Activated CD4-positive, alpha-beta T cell treated with anti-CD3 and anti-CD28 coated beads, Interleukin-2, amount 10 ng/mL, durations not matched to agents 24 days and 14 days (primary cell): Measurements from ENCODE around the gene BMP6. TPM values are rescaled to one million over a fixed set of nuclear protein-coding genes. Genes with fewer than 3 reads are reported as not detected.

ENCODE experiments used
- DNase-seq: peaks from one replicate; pipeline ENCODE4 v3.0.0; 2022
- H3K27ac Mint-ChIP-seq: one replicate; pipeline ENCODE4 v1.8.0; 2022; ENCODE audit warnings: mild to moderate bottlenecking, mixed read lengths
- H3K27me3 Mint-ChIP-seq: one replicate; pipeline ENCODE4 v1.8.0; 2022; ENCODE audit warnings: mixed read lengths
- H3K36me3 Mint-ChIP-seq: one replicate; pipeline ENCODE4 v1.8.0; 2022; ENCODE audit warnings: low read depth, mild to moderate bottlenecking, mixed read lengths
- H3K4me1 Mint-ChIP-seq: one replicate; pipeline ENCODE4 v1.8.0; 2021; ENCODE audit warnings: mixed read lengths
- H3K4me3 Mint-ChIP-seq: one replicate; pipeline ENCODE4 v1.8.0; 2022; ENCODE audit warnings: mild to moderate bottlenecking, moderate library complexity, mixed read lengths
- H3K9me3 Mint-ChIP-seq: one replicate; pipeline ENCODE4 v1.8.0; 2021; ENCODE audit warnings: mixed read lengths
- intact Hi-C: fragments of 100-400 bp; cut with micrococcal nuclease; formaldehyde crosslinking; loops from one replicate; pipeline ENCODE4 v1.15.1; 2023
- total RNA-seq: library from RNA; stranded (reverse); gene quantifications from 2 replicates; pipeline ENCODE4 v1.2.3, GENCODE V29; 2022

BMP6 gene
- total RNA-seq = 0.50 and 0.56 TPM in 2 replicates

- peaks cover 72% of the 10 kb centered on the region for H3K27me3 Mint-ChIP-seq
- intact Hi-C loops = loop anchor here (1.0 to 10.0 kb wide), 3 partner anchors 181 to 709 kb away; partner anchors contain the start of genes BLOC1S5, DSP and SLC35B3
- no peaks in the 10 kb centered on the region for H3K36me3 Mint-ChIP-seq
- peaks cover 17% of the 10 kb centered on the region for H3K4me1 Mint-ChIP-seq
- no peaks in the 10 kb centered on the region for H3K9me3 Mint-ChIP-seq
- peak within 1 kb of the TSS; percentile 87 for H3K4me3 Mint-ChIP-seq
- DNase-seq = peak; percentile 93
- no peak within 1 kb of the TSS for H3K27ac Mint-ChIP-seq
Measured at GRCh38 chr6:7725849-7726415, at the start of gene BMP6. Gene BMP6 (plus strand): TSS chr6:7726099. CDS start chr6:7726956, 857 bp downstream.

GRCh38 chr6:7677229-7677628, 48.7 kb upstream of the BMP6 start:
- H3K36me3 Mint-ChIP-seq = no peaks in the 10 kb centered on the region
- intact Hi-C loops = no loop called here
- no peak overlapping the region for H3K4me3 Mint-ChIP-seq
- no peak for DNase-seq
- H3K4me1 Mint-ChIP-seq = no peaks in the 10 kb centered on the region
- H3K27ac Mint-ChIP-seq = no peak overlapping the region
- H3K9me3 Mint-ChIP-seq = no peaks in the 10 kb centered on the region
- peaks cover 13% of the 10 kb centered on the region for H3K27me3 Mint-ChIP-seq

DNA sequence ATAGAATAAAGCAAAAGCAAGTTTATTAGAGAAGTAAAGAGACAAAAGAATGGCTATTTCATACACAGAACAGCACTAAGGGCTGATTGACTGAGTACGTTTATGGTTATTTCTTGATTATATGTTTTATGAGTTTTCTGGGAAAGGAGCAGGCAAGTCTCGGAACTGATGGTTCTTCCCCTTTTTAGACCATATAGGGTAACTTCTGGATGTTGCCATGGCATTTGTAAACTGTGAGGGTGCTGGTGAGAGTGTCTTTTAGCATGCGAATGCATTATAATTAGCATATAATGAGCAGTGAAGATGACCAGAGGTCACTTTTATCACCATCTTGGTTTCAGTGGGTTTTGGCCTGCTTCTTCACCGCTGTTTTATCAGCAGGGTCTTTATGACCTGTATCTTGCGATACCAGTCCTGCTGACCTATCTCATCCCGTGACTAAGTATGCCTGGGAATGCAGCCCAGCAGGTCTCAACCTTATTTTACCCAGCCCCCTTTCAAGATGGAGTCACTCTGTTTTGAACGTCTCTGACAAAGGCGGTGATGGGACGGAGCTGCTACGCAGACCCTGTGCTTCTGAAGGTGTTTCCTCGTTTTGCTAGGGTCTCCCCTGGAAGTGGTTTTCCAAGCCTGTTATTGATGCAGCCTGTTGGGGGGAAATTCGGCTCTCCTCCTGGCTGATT, 45.4 kb upstream of the BMP6 start:
- Mint-ChIP-seq H3K4me3 (no peak overlapping the region), H3K36me3 (no peaks in the 10 kb centered on the region), H3K27me3 (peaks cover 12% of the 10 kb centered on the region), H3K4me1 (no peaks in the 10 kb centered on the region), H3K27ac (no peak overlapping the region), H3K9me3 (no peaks in the 10 kb centered on the region)
- DNase-seq = no peak
- intact Hi-C loops = no loop called here

DNA sequence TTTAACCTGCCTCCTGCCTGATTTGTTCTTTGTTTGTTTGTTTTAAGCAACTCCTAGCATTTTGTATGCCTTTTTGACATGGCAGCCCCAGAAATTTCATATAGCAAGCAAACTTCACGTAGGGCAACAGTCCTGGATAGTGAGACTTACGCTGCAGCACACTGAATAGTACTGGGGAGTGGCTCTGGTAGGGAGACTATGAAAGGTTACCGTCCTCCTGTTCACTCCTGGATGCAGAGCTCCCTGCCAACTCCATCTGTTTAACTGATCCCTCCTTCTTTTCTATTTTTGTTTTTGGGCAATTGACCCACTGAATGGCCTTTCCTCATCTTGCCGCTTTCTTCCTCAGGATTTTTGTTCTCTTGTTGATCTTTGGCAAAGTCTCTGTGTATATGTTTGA, 44.5 kb upstream of the BMP6 start:
- peaks cover 12% of the 10 kb centered on the region for H3K27me3 Mint-ChIP-seq
- no peak overlapping the region for H3K4me3 Mint-ChIP-seq
- no peaks in the 10 kb centered on the region for H3K4me1 Mint-ChIP-seq
- H3K36me3 Mint-ChIP-seq = no peaks in the 10 kb centered on the region
- no peaks in the 10 kb centered on the region for H3K9me3 Mint-ChIP-seq
- H3K27ac Mint-ChIP-seq = no peak overlapping the region
- no peak for DNase-seq
- intact Hi-C loops = no loop called here

GRCh38 chr6:7684076-7684475, 41.8 kb upstream of the BMP6 start:
- no peaks in the 10 kb centered on the region for H3K36me3 Mint-ChIP-seq
- no peak overlapping the region for H3K27ac Mint-ChIP-seq
- no peaks in the 10 kb centered on the region for H3K9me3 Mint-ChIP-seq
- H3K4me3 Mint-ChIP-seq = no peak overlapping the region
- no peaks in the 10 kb centered on the region for H3K4me1 Mint-ChIP-seq
- intact Hi-C loops = no loop called here
- peaks cover 22% of the 10 kb centered on the region for H3K27me3 Mint-ChIP-seq
- no peak for DNase-seq

DNA sequence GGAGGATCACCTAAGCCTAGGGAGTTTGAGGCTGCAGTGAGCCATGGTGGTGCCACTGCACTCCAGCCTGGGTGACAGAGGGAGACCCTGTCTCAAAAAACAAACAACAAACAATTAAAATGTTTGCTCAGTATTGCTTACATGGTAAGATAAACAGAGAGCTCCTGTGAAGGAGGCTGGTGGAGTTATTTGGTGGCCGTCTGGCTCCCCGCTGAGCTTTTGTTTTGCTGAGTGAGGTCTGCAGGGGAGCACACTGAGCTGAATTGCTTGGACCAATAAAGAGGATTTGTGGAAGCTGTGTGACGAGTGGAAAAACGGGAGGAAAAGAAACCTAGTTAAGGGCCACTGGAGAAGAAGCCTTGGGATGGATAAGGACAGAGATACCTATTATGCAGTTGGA, 41.1 kb upstream of the BMP6 start:
- H3K36me3 Mint-ChIP-seq = no peaks in the 10 kb centered on the region
- intact Hi-C loops = no loop called here
- DNase-seq = no peak
- no peak overlapping the region for H3K27ac Mint-ChIP-seq
- H3K9me3 Mint-ChIP-seq = no peaks in the 10 kb centered on the region
- no peaks in the 10 kb centered on the region for H3K4me1 Mint-ChIP-seq
- H3K27me3 Mint-ChIP-seq = peaks cover 27% of the 10 kb centered on the region
- no peak overlapping the region for H3K4me3 Mint-ChIP-seq

- no peaks in the 10 kb centered on the region for H3K9me3 Mint-ChIP-seq
- H3K4me3 Mint-ChIP-seq = no peak overlapping the region
- no peaks in the 10 kb centered on the region for H3K4me1 Mint-ChIP-seq
- peaks cover 27% of the 10 kb centered on the region for H3K27me3 Mint-ChIP-seq
- intact Hi-C loops = no loop called here
- DNase-seq = no peak
- H3K36me3 Mint-ChIP-seq = no peaks in the 10 kb centered on the region
- no peak overlapping the region for H3K27ac Mint-ChIP-seq
Measured at GRCh38 chr6:7685276-7685675, 40.6 kb upstream of the BMP6 start.

- no peak overlapping the region for H3K4me3 Mint-ChIP-seq
- peaks cover 24% of the 10 kb centered on the region for H3K27me3 Mint-ChIP-seq
Measured at GRCh38 chr6:7687145-7688111, 38.5 kb upstream of the BMP6 start.

DNA sequence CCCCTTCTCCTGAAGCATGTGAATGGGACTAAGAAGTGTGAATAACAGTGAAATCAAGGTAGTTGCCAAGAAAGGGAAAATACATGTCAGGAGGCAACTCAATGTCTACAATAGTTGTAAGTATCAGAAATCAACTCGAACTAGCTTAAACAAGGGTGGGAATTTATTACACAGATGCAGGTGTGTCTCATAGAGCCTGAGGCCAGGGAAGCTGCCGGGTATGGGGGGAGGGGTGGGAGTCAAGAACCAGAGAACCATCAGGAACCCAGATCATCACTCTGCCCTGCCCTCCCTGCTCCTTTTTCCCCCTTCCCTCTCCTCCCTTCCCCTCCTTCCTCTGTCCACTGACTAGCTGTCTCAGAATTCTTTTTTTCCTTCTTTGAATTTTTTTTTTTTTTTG, 34.9 kb upstream of the BMP6 start:
- Mint-ChIP-seq H3K27me3 (peaks cover 21% of the 10 kb centered on the region), H3K27ac (no peak overlapping the region), H3K9me3 (no peaks in the 10 kb centered on the region), H3K36me3 (no peaks in the 10 kb centered on the region), H3K4me3 (no peak overlapping the region), H3K4me1 (no peaks in the 10 kb centered on the region)
- intact Hi-C loops = no loop called here
- DNase-seq = no peak

More at GRCh38 chr6:7687145-7688111, 38.5 kb upstream of the BMP6 start:
- Mint-ChIP-seq H3K27ac (no peak overlapping the region), H3K9me3 (no peaks in the 10 kb centered on the region), H3K36me3 (no peaks in the 10 kb centered on the region), H3K4me1 (no peaks in the 10 kb centered on the region)
- intact Hi-C loops = no loop called here
- DNase-seq = no peak

DNA sequence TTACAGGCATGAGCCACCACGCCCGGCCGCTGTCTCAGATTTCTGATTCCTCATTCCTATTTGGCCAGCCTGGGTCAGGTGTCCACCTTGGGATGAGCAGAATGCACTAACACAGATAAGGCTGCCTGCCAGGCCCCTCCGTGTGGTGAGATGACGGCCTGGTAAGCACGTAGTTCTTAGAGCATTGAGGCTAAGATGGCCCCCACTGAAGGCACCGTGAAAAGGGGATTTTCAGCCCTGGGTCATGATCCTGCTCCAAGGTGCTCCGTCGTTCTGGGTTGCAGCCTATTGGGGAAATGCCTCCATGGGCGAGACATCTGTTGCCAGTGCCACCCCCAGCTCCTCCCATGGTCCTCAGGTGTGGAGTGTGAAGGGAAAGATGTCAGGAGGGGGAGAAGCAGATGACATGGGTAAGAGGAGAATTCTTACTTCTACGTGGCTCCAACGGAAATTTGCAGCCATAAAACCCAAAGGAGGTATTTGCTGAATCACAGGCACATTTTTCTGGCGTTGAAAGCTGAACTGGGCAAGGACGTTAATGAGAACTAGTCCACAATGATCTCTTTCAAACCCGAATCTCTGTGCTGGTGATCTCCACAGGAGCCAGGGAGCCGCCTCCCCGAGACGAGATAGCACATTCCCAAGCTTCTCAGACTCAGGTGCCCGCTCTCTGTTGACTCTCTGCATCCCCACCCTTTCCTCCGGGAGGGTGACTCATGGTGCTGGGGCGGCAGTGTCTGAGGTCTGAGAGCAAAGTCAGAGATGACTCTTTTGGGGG, 34.0 kb upstream of the BMP6 start:
- H3K9me3 Mint-ChIP-seq = no peaks in the 10 kb centered on the region
- no peak for DNase-seq
- H3K27me3 Mint-ChIP-seq = peaks cover 21% of the 10 kb centered on the region
- no peak overlapping the region for H3K27ac Mint-ChIP-seq
- intact Hi-C loops = no loop called here
- H3K4me1 Mint-ChIP-seq = no peaks in the 10 kb centered on the region
- H3K4me3 Mint-ChIP-seq = no peak overlapping the region
- no peaks in the 10 kb centered on the region for H3K36me3 Mint-ChIP-seq

GRCh38 chr6:7692453-7692784, 33.5 kb upstream of the BMP6 start:
- no peak overlapping the region for H3K27ac Mint-ChIP-seq
- H3K36me3 Mint-ChIP-seq = no peaks in the 10 kb centered on the region
- DNase-seq = no peak
- intact Hi-C loops = no loop called here
- H3K4me1 Mint-ChIP-seq = peaks cover 3% of the 10 kb centered on the region
- H3K4me3 Mint-ChIP-seq = no peak overlapping the region
- H3K9me3 Mint-ChIP-seq = no peaks in the 10 kb centered on the region
- H3K27me3 Mint-ChIP-seq = peaks cover 19% of the 10 kb centered on the region

DNA sequence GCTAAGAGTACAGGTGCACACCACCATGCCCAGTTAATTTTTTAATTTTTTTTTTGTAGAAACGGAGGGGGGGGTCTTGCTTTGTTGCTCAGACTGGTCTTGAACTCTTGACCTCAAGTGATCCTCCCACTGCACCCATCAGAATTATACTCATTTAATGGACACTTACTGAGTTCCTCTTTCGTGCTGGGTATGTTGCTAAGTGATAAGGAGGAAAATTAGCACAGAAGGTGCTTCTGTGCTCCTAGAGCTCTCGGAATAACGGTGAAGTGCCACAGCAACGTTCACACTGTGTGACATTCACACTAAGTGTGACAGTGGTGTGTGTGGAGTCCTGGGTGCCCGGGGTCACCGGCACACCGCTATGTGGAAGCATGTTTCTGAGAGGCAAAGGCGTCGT, 32.1 kb upstream of the BMP6 start:
- Mint-ChIP-seq H3K4me3 (no peak overlapping the region), H3K9me3 (no peaks in the 10 kb centered on the region), H3K4me1 (peaks cover 9% of the 10 kb centered on the region), H3K27me3 (peaks cover 9% of the 10 kb centered on the region), H3K27ac (no peak overlapping the region), H3K36me3 (no peaks in the 10 kb centered on the region)
- DNase-seq = no peak
- intact Hi-C loops = no loop called here

GRCh38 chr6:7696061-7696460, 29.8 kb upstream of the BMP6 start:
- Mint-ChIP-seq H3K36me3 (no peaks in the 10 kb centered on the region), H3K4me3 (no peak overlapping the region), H3K27me3 (no peaks in the 10 kb centered on the region), H3K9me3 (no peaks in the 10 kb centered on the region), H3K4me1 (peaks cover 9% of the 10 kb centered on the region), H3K27ac (no peak overlapping the region)
- no peak for DNase-seq
- intact Hi-C loops = no loop called here
